Peyer's patch (tissue), 4 donors: ENCODE measurements around the gene TNNC1.

ENCODE experiments used
- CTCF ChIP-seq, 6 experiments: fragments of 450-650 bp in 4 of 6; fragments of 200-600 bp in 2 of 6; sonication (generic) in 1 of 6; IDR thresholded peaks; one replicate each; pipeline ENCODE4 v1.5.1; 2017 to 2019; ENCODE audit warnings: antibody characterized with exemption in 6 of 6, mild to moderate bottlenecking in 3 of 6, moderate library complexity in 1 of 6
- POLR2A ChIP-seq, 2 donors: fragments of 450-650 bp; IDR thresholded peaks; one replicate each; pipeline ENCODE4 v1.5.1; 2017; ENCODE audit warnings: antibody characterized with exemption in 2 of 2, mild to moderate bottlenecking in 2 of 2, moderate library complexity in 2 of 2

- TF ChIP-seq CTCF (IDR thresholded peaks at IDR 0.05): no peak
- no peak for TF ChIP-seq POLR2A (IDR thresholded peaks at IDR 0.05)
Measured at GRCh38 chr3:52403271-52403841, 50.5 kb downstream of the TNNC1 start.
